GM21515 (cell line): ENCODE measurements around the gene OR4K1.
"Not testable (repeated sequence)": the region's sequence is repeated elsewhere in the genome, so short reads cannot be mapped to it uniquely, and the experiment has no call there.

Experiments used
- ATAC-seq: cut with Tn5 transposase; IDR thresholded peaks from one replicate; pipeline ENCODE4 v1.9.1; 2021; ENCODE audit not compliant: unreplicated experiment

OR4K1 gene, protein sequence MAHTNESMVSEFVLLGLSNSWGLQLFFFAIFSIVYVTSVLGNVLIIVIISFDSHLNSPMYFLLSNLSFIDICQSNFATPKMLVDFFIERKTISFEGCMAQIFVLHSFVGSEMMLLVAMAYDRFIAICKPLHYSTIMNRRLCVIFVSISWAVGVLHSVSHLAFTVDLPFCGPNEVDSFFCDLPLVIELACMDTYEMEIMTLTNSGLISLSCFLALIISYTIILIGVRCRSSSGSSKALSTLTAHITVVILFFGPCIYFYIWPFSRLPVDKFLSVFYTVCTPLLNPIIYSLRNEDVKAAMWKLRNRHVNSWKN

GRCh38 chr14:19930617-19931016 is at the start of gene OR4K1:
TSS of gene OR4K1 (plus strand) at chr14:19930917. CDS start at chr14:19935667, 4,750 bp downstream.
- no peak for ATAC-seq

GRCh38 chr14:19895282-19895681 is 35.4 kb upstream of the OR4K1 start:
- ATAC-seq, result no peak

DNA sequence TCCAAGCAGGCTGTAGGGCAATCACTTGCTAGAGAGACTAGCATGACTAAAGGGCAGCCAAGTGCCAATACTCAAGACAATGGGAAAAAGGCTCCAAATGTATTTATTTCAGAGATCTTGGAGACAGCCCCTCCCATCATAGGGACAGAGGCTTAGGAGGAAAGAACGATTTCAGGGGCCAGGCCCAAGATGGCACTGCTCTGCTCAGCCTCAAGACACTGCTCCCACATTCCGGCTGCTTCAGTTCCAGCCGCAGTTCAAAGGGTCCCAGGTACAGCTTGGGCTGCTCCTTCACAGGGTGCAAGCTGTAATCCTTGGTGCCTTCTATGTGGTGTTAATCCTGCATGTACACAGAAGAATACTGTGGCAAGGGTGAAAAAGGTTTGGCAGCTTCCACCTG is 29.7 kb upstream of the OR4K1 start:
- no peak for ATAC-seq

- ATAC-seq, result no peak
Observed at GRCh38 chr14:19902409-19902808, 28.3 kb upstream of the OR4K1 start.

DNA sequence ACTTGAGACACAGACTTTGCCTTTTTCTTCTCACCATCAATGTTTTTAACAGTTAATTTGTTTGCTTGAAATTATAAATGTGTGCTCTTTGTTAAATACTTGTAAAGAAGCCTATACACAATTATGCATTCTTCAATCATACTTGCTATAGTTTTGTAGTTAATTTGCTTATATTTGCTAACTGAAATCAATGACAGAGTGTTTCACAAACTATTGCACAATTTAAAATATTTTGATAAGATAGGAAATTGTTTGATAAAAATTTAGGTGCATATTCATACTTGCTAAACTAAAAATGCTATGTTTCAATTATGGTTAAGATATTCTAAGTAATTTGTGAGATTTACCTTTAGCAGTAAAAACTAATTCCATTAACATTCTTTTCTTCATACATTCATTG is 24.1 kb upstream of the OR4K1 start:
- no peak for ATAC-seq

- ATAC-seq, result no peak
Observed at GRCh38 chr14:19911114-19911513, 19.6 kb upstream of the OR4K1 start.

GRCh38 chr14:19917243-19917642 is 13.5 kb upstream of the OR4K1 start:
- ATAC-seq, result no peak

- no peak for ATAC-seq
Observed at GRCh38 chr14:19917955-19918518, 12.7 kb upstream of the OR4K1 start.

GRCh38 chr14:19918553-19919264 is 12.0 kb upstream of the OR4K1 start:
- ATAC-seq, result no peak

- no peak for ATAC-seq
Observed at GRCh38 chr14:19920021-19920657, 10.6 kb upstream of the OR4K1 start, which contains the start of gene OR4K5. TSS of gene OR4K5 (plus strand) at chr14:19920607. CDS start at chr14:19920607, 0 bp downstream.

DNA sequence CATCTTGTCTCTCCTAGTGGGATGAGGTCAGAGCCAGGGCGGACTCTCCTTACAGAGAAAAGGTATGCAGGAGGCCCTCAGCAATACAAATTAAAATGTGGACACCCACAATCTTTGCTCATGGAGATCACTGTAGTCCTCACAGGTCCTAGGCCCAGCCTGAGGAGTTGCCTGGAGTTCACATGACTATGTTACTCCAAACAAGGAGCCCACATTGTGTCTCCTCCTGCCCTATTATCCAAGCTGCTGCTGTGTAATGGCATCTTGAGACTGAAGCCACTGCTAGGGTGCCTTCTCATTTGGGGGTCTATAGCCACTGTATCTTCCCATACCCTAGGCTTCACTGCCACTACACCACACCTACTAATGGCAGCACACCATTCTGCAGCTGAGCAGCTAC is 11.0 kb downstream of the OR4K1 start:
- no peak for ATAC-seq

DNA sequence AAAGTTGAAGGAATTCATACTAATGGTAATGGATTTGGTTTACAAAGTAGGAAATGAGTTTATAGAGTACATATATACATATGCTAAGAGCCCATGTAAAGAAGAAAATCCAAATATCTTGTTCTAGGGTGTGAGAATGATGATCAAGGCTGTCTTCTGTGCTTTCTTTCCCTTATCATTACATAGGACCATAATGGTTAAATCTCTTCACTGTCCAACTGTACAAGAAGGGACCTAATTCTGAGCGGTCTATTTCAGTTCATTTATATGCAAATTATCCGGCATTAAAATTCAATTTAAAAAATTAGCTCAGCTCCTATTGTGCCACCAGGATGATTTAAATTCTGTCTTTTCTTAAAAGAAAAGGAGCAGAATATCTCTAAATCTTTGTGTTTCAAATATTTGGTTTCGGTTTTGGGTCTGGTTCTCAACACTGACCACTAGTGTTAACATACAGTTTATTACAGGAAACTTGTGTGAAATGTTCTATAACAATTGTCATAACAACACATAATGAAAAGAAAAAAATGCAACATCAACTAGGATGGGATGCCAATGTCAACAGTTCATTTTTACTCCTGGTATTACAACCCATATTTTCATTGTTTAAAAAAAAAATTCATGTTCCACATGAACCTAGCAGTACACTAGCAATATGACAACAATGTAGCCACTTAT is 16.8 kb downstream of the OR4K1 start:
- no peak for ATAC-seq

- no peak for ATAC-seq
Observed at GRCh38 chr14:19949218-19949617, 18.5 kb downstream of the OR4K1 start.

GRCh38 chr14:19969735-19970134 is 39.0 kb downstream of the OR4K1 start:
- ATAC-seq, result not testable (repeated sequence)

DNA sequence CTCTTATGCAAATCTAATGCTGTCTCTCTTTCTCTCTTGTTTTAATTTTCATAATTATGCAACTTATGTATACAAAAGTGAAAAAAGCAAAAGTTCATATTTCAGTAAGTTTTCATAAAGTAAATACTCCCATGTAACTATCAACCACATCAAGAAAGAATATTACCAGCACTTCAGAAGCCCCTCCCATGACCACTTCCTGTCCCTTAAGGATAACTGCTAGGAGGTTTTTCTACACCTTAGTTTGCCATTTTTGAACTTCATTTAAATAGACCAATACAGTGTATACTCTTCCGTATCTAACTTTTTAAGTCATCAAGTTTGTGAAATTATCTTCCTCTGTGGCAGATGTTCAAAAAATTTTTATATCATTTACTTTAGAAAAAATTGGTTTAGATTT is 44.1 kb downstream of the OR4K1 start:
- ATAC-seq, result no peak

- ATAC-seq, result no peak
Observed at GRCh38 chr14:19975291-19975690, 44.6 kb downstream of the OR4K1 start, which contains the start of gene OR4K15. TSS of gene OR4K15 (plus strand) at chr14:19975591. CDS start at chr14:19975591, 0 bp downstream.
